Measurements from ENCODE around the gene CDKAL1.

CDKAL1 gene

DNA sequence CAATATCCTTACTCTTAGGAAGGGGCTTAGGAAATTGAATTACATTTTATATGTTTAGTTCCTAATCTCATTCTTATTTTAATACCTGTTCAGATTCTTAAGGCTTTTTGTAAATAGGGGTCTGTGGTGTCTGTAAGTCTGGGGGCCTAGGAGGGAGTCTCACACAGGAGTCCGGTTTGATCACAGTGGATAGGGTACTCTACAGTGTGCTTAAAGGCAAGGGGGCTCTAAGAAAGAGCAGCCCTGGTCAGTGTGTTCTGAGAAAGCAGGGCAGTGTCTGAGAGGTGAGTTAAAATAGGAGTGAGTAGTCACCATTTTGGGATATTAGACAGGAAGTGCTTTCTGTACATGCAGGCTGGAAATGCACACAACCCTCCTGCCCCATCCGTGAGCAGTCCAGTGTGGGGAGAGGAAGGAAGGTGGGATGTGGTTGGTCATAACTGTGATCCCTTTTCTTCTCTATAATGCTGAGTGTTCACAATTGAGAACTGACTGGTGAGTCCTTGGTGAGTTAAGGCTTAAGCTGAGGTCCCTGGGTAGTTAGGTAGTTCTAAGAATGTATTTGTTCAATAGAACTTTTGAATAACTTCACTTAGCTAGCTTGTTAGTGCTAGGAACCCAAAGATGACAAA is 50.0 kb downstream of the CDKAL1 start:
- TF ChIP-seq TAF1 (IDR thresholded peaks at IDR 0.05; ENCODE audit: borderline replicate concordance, insufficient read depth, low read length) (no peak), FOXP2 (optimal IDR thresholded peaks at IDR 0.05; ENCODE audit: borderline replicate concordance, extremely low read depth, extremely low read length, insufficient read depth) (no peak)

DNA sequence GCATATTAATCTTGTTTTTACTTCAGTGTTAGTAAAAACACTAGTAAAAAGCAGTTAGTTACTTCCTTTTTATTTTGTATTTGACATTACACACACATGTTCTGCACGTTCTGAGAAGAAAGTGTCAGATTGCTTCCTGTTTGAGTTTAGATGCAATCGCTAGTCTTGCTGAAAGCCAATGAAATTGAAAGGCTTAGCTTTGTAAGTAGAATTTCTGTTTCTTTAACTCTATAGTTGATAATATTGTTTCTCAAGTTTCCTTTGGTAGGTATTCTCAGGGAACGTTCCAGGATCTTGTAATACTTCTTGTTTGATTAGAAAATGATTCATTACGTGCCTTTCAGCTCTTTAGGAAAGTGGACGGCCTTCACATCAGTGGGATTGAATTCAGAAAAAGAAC is 55.0 kb downstream of the CDKAL1 start:
- no peak for TF ChIP-seq POLR2AphosphoS5 (IDR thresholded peaks at IDR 0.05; ENCODE audit: low read depth, low read length)
- no peak for TF ChIP-seq FOXP2 (optimal IDR thresholded peaks at IDR 0.05; ENCODE audit: borderline replicate concordance, extremely low read depth, extremely low read length, insufficient read depth)
- TF ChIP-seq TAF1 (IDR thresholded peaks at IDR 0.05; ENCODE audit: borderline replicate concordance, insufficient read depth, low read length): no peak
- TF ChIP-seq SIN3A (IDR thresholded peaks at IDR 0.05; ENCODE audit: borderline replicate concordance, insufficient read depth, low read length): no peak
- TF ChIP-seq, protein P1, sequence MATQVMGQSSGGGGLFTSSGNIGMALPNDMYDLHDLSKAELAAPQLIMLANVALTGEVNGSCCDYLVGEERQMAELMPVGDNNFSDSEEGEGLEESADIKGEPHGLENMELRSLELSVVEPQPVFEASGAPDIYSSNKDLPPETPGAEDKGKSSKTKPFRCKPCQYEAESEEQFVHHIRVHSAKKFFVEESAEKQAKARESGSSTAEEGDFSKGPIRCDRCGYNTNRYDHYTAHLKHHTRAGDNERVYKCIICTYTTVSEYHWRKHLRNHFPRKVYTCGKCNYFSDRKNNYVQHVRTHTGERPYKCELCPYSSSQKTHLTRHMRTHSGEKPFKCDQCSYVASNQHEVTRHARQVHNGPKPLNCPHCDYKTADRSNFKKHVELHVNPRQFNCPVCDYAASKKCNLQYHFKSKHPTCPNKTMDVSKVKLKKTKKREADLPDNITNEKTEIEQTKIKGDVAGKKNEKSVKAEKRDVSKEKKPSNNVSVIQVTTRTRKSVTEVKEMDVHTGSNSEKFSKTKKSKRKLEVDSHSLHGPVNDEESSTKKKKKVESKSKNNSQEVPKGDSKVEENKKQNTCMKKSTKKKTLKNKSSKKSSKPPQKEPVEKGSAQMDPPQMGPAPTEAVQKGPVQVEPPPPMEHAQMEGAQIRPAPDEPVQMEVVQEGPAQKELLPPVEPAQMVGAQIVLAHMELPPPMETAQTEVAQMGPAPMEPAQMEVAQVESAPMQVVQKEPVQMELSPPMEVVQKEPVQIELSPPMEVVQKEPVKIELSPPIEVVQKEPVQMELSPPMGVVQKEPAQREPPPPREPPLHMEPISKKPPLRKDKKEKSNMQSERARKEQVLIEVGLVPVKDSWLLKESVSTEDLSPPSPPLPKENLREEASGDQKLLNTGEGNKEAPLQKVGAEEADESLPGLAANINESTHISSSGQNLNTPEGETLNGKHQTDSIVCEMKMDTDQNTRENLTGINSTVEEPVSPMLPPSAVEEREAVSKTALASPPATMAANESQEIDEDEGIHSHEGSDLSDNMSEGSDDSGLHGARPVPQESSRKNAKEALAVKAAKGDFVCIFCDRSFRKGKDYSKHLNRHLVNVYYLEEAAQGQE (IDR thresholded peaks at IDR 0.05; ENCODE audit: insufficient read depth in 1 of 2, low read depth in 2 of 2, low read length in 2 of 2): no peak

DNA sequence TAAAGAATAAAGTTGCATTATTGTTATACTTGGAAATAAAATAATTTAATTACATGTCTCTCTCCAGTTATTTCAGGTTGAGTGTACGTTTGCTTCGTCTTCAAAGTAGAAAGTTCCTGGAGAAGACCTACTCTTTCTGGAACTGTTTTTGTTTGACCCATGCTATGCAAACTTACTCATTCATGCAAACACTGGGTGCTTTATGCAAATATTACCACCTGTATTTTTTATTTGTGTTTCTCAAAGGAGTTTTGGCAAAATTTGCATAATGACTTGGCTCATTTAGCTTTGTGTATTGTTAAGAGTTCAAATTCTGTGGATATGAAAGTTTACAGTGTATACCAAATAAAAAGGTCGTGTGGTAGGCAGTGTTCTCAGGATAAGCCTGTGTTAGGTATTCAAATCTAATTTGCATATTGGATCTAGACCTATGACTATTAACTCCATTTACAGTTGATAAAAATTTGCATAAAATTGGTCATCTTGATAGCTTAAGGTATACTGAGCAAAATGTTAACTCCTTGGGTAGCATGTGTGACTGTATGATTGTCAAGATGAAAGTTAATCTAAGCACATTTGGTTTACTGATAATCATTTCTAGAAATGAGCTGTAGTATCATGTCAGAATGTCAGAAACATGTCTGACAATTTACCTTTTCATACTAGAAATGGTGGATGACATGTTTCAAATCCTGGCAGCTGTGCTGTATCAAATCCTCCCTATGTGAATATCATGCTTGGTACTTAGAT is 65.2 kb downstream of the CDKAL1 start:
- TF ChIP-seq, protein P1 (IDR thresholded peaks at IDR 0.05; ENCODE audit: insufficient read depth in 1 of 2, low read depth in 2 of 2, low read length in 2 of 2): no peak
- no peak for TF ChIP-seq SIN3A (IDR thresholded peaks at IDR 0.05; ENCODE audit: borderline replicate concordance, insufficient read depth, low read length)
- TF ChIP-seq TAF1 (IDR thresholded peaks at IDR 0.05; ENCODE audit: borderline replicate concordance, insufficient read depth, low read length): no peak
- TF ChIP-seq POLR2AphosphoS5 (IDR thresholded peaks at IDR 0.05; ENCODE audit: low read depth, low read length): no peak
- TF ChIP-seq FOXP2 (optimal IDR thresholded peaks at IDR 0.05; ENCODE audit: borderline replicate concordance, extremely low read depth, extremely low read length, insufficient read depth): no peak

DNA sequence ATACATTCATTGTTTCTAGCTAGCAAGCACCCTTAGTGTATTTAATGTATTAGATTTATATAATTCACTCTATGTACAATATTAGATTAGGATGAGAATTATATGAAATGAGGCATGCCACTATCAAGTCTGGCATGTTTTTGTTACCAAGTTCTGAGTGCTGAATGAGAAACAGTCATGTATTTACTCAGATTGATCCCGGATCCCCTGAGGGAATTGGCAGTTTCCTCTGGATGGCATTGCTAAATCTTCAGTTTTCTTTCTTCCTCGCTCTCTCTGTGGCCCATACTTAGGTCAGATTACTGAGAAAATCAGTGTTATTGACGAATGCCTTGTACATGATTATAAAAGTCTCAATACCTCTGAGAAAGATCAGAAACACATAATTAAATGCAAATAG is 66.6 kb downstream of the CDKAL1 start:
- no peak for TF ChIP-seq TAF1 (IDR thresholded peaks at IDR 0.05; ENCODE audit: borderline replicate concordance, insufficient read depth, low read length)

DNA sequence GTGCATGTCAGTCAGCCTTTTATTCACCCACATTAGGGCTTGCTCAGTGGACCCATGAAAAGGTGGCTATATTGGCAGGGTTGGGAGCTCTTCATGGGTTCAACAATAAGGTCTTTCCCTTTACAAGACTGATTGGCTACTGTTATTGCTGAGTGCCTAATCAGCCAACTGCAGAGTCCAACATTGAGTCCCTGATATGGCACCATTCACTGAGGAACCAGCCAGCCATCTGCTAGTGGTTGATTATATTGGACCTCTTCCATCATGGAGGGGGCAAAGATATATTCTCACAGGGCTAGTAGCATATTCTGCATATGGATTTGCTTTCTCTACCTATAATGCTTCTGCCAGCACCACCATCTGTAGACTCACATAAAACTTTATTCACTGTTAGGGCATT is 69.9 kb downstream of the CDKAL1 start:
- no peak for TF ChIP-seq TAF1 (IDR thresholded peaks at IDR 0.05; ENCODE audit: borderline replicate concordance, insufficient read depth, low read length)
- TF ChIP-seq, protein P1 (IDR thresholded peaks at IDR 0.05; ENCODE audit: insufficient read depth in 1 of 2, low read depth in 2 of 2, low read length in 2 of 2): no peak
- no peak for TF ChIP-seq SIN3A (IDR thresholded peaks at IDR 0.05; ENCODE audit: borderline replicate concordance, insufficient read depth, low read length)
- no peak for TF ChIP-seq POLR2AphosphoS5 (IDR thresholded peaks at IDR 0.05; ENCODE audit: low read depth, low read length)
- TF ChIP-seq FOXP2 (optimal IDR thresholded peaks at IDR 0.05; ENCODE audit: borderline replicate concordance, extremely low read depth, extremely low read length, insufficient read depth): no peak

DNA sequence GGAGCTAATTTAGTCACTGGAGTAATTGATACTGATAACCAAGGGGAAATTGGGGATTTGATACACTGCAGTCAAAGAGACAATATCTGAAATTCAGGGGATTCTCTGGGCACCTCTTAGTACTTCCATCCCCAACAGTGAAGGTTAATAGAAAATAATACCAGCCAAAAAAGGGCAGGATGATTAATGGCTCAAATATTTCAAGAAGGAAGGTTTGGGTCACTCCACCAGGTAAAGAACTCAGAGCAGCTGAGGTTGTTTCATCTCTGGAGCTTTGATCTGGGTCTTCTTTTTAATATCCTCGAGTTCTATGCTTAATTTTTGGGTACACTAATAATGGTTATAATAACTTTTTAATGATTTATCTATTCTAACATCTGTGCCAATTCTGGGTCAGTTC is 70.8 kb downstream of the CDKAL1 start:
- no peak for TF ChIP-seq TAF1 (IDR thresholded peaks at IDR 0.05; ENCODE audit: borderline replicate concordance, insufficient read depth, low read length)
- TF ChIP-seq SIN3A (IDR thresholded peaks at IDR 0.05; ENCODE audit: borderline replicate concordance, insufficient read depth, low read length): no peak
